MM.1S (cell line): ENCODE measurements around the gene KSR1.

Experiments
- CTCF ChIP-seq: fragments of 300-600 bp; sonication (generic); IDR thresholded peaks from 2 replicates; pipeline ENCODE4 v1.5.1; 2016; ENCODE audit warnings: antibody characterized with exemption, low read length, mixed read lengths
- EZH2phosphoT487 ChIP-seq: fragments of 300-600 bp; sonication (generic); IDR thresholded peaks from 2 replicates; pipeline ENCODE4 v1.6.1; 2018; ENCODE audit warnings: antibody characterized with exemption, low read length

GRCh38 chr17:27550974-27551505, 94.8 kb downstream of the KSR1 start:
- TF ChIP-seq CTCF (no peak), EZH2phosphoT487 (no peak)
